OCI-LY7 (cell line): Measurements from ENCODE around the gene SNAPC2.

Experiments used
- CTCF ChIP-seq: fragments of 200-600 bp; sonication (generic); conservative IDR thresholded peaks from 2 replicates; pipeline ENCODE4 v1.5.1; 2014; ENCODE audit warnings: mild to moderate bottlenecking, antibody characterized with exemption, low read length, moderate library complexity, mixed read lengths
- EZH2phosphoT487 ChIP-seq: fragments of 200-600 bp; sonication (generic); IDR thresholded peaks from 2 replicates; pipeline ENCODE4 v1.6.1; 2018; ENCODE audit warnings: low read depth, borderline replicate concordance, mild to moderate bottlenecking, mixed run types, antibody characterized with exemption, low read length, moderate library complexity, mixed read lengths

- TF ChIP-seq CTCF (no peak), EZH2phosphoT487 (no peak)
Measured at GRCh38 chr19:7879111-7879807, 40.9 kb upstream of the SNAPC2 start.
